ENCODE measurements around the gene ACO2. TPM values are rescaled to one million over a fixed set of nuclear protein-coding genes. Genes with fewer than 3 reads are reported as not detected.
"Not testable (repeated sequence)": the region's sequence is repeated elsewhere in the genome, so short reads cannot be mapped to it uniquely, and the experiment has no call there.

Gene ACO2
- total RNA-seq, 4 donors from 2014 or later: 83.7 to 90.4 (median 87.0) TPM

GRCh38 chr22:41567512-41567768 is 98.5 kb downstream of the ACO2 start:
- H3K4me1 ChIP-seq: peaks cover 0 to 24% (median 7%) of the 10 kb centered on the region in 3 donors
- no peaks in the 10 kb centered on the region for H3K36me3 ChIP-seq
- H3K4me3 ChIP-seq: no peak overlapping the region
- H3K27ac ChIP-seq: peak overlapping the region in 2 of 4 donors; percentile 64 to 65
- H3K9me3 ChIP-seq: no peaks in the 10 kb centered on the region
- peaks cover 0 to 10% (median 0%) of the 10 kb centered on the region in 4 donors for H3K27me3 ChIP-seq
- WGBS, 2 donors: 17% methylated on average over 1 of the region's 3 CpGs; no CpG with 5 or more reads in 1 of the 2 donors
- intact Hi-C loops (cut with DNase I): no loop called here
- DNase-seq: no peak
- TF ChIP-seq POLR2A (IDR thresholded peaks at IDR 0.05) (no peak), CTCF (IDR thresholded peaks at IDR 0.05) (no peak)

DNA sequence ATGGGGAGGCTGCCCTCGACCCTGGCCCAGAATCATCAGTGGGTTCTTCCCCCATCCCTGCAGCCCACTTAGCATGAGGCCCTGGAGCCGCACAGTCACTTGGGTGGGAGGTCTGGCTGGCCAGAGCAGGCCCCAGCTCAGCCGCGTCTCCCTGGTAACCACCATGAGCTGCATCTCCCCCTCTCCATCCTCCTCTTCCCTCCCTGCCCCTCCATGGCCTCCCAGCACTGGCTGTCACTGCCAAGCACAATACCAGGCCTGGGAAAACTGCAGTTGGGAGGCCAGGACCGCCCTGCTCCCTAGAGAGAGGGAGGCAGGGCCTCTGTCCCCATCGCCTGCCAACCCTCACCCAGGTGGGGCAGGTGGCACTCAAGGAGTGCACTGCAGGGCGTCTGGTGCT is 99.9 kb downstream of the ACO2 start:
- no peak overlapping the region for H3K27ac ChIP-seq
- peaks cover 0 to 12% (median 0%) of the 10 kb centered on the region in 3 donors for H3K4me1 ChIP-seq
- TF ChIP-seq CTCF (IDR thresholded peaks at IDR 0.05): no peak
- TF ChIP-seq POLR2A (IDR thresholded peaks at IDR 0.05): no peak

DNA sequence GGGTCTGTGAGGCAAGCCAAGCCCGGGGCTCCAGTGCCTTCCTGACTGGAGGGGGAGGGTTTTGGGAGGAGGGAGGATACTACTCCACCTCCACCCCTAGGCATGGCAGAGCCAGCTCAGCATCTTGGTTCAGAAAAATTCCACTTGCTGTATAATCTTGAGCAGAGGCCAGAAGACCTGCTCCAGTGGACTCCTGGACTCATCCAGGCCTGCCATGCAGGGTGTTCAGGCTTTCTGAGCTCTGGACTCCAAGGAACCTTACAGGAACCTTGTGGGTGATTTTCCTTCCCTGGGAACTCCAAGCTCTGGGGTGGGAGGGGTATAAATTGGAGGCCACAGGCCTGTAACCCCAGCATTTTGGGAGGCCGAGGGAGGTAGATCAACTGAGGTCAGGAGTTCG is 101.3 kb downstream of the ACO2 start:
- Histone ChIP-seq H3K4me1 (peaks cover 3 to 14% (median 5%) of the 10 kb centered on the region in 3 donors), H3K4me3 (no peak overlapping the region), H3K36me3 (peaks cover 0 to 12% (median 0%) of the 10 kb centered on the region in 3 donors), H3K27me3 (no peaks in the 10 kb centered on the region), H3K27ac (no peak overlapping the region), H3K9me3 (no peaks in the 10 kb centered on the region)
- intact Hi-C loops (cut with DNase I): no loop called here
- WGBS, 2 donors: 77 to 80% methylated on average over 2 of the region's 3 CpGs
- no peak for DNase-seq
- no peak for TF ChIP-seq CTCF (IDR thresholded peaks at IDR 0.05)
- TF ChIP-seq POLR2A (IDR thresholded peaks at IDR 0.05): no peak

More for the DNA sequence above, 99.9 kb downstream of the ACO2 start:
- H3K4me3 ChIP-seq: no peak overlapping the region
- H3K27me3 ChIP-seq: no peaks in the 10 kb centered on the region
- no peaks in the 10 kb centered on the region for H3K9me3 ChIP-seq
- intact Hi-C loops (cut with DNase I): no loop called here
- 67 to 83% methylated on average over 5 to 6 of the region's 7 CpGs for WGBS, 2 donors
- DNase-seq: no peak
- no peaks in the 10 kb centered on the region for H3K36me3 ChIP-seq

DNA sequence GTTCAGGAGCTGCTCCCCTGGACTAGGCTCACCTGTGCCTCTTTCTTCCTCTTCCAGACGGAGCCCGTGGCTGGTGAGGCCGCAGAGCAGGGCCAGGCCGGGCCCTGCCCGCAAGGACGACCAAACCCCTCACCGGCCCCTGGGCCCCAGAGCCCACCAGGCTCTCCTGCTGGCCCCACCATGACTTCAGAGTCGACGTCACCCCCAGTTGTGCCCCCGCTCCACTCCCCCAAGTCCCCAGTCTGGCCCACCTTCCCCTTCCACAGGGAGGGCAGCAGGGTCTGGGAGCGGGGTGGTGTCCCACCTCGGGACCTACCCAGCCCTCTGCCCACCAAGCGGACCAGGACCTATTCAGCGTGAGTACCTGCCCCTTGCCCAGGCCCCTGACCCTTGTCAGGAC is 102.9 kb downstream of the ACO2 start:
- intact Hi-C loops (cut with DNase I): no loop called here
- no peaks in the 10 kb centered on the region for H3K27me3 ChIP-seq
- no peak overlapping the region for H3K27ac ChIP-seq
- 82 to 91% methylated on average over 3 to 9 of the region's 14 CpGs for WGBS, 2 donors
- peaks cover 3 to 11% (median 7%) of the 10 kb centered on the region in 3 donors for H3K4me1 ChIP-seq
- H3K36me3 ChIP-seq: peaks cover 0 to 27% (median 10%) of the 10 kb centered on the region in 3 donors
- no peak overlapping the region for H3K4me3 ChIP-seq
- TF ChIP-seq CTCF (IDR thresholded peaks at IDR 0.05) (no peak), POLR2A (IDR thresholded peaks at IDR 0.05) (no peak)
- DNase-seq: no peak
- no peaks in the 10 kb centered on the region for H3K9me3 ChIP-seq

- DNase-seq; H3K9me3 ChIP-seq; H3K4me3 ChIP-seq; intact Hi-C loops (cut with DNase I); H3K27me3 ChIP-seq; H3K27ac ChIP-seq: not testable (repeated sequence)
- 96 to 100% methylated on average over 3 of the region's 3 CpGs for WGBS, 2 donors
- peaks cover 0 to 32% (median 11%) of the 10 kb centered on the region in 3 donors for H3K36me3 ChIP-seq
- H3K4me1 ChIP-seq: peaks cover 3 to 11% (median 7%) of the 10 kb centered on the region in 3 donors
Observed at GRCh38 chr22:41572305-41572704, 103.4 kb downstream of the ACO2 start.

DNA sequence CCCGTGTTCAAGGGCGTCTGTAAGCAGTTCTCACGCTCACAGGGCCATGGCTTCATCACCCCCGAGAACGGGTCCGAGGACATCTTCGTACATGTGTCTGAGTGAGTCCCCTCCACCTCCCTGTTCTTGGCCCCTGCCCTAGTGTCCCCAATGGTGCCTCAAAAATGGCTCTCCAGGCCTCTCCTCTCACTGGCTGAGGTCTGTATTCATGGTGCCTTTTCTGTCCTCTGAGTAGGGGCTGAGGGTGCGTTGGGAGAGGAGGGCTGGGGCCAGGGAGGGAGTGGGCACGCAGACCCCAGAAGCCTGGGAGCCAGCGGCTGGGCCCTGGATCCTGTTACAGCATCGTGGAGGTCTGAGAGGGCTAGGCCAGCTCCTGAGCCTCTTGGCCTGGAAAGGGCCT is 104.8 kb downstream of the ACO2 start:
- no peaks in the 10 kb centered on the region for H3K9me3 ChIP-seq
- H3K4me1 ChIP-seq: peaks cover 3 to 11% (median 7%) of the 10 kb centered on the region in 3 donors
- no peak for TF ChIP-seq POLR2A (IDR thresholded peaks at IDR 0.05)
- no peak for TF ChIP-seq CTCF (IDR thresholded peaks at IDR 0.05)
- no peak overlapping the region for H3K27ac ChIP-seq
- H3K36me3 ChIP-seq: peaks cover 0 to 46% (median 21%) of the 10 kb centered on the region in 3 donors
- H3K4me3 ChIP-seq: no peak overlapping the region
- intact Hi-C loops (cut with DNase I): no loop called here
- DNase-seq: no peak
- WGBS, 2 donors: 70 to 88% methylated on average over 4 to 6 of the region's 11 CpGs
- H3K27me3 ChIP-seq: no peaks in the 10 kb centered on the region

Data from esophagus squamous epithelium (tissue), 5 donors.